NCI-H2107 treated with DMSO at 0.1 percent for 48 hours (cell line): ENCODE measurements around the gene MIPEP.

Experiments
- DNase-seq: peaks from one replicate; lab custom pipeline; 2025; ENCODE audit not compliant: unreplicated experiment; lab: John Stamatoyannopoulos, UW

Gene MIPEP

DNA sequence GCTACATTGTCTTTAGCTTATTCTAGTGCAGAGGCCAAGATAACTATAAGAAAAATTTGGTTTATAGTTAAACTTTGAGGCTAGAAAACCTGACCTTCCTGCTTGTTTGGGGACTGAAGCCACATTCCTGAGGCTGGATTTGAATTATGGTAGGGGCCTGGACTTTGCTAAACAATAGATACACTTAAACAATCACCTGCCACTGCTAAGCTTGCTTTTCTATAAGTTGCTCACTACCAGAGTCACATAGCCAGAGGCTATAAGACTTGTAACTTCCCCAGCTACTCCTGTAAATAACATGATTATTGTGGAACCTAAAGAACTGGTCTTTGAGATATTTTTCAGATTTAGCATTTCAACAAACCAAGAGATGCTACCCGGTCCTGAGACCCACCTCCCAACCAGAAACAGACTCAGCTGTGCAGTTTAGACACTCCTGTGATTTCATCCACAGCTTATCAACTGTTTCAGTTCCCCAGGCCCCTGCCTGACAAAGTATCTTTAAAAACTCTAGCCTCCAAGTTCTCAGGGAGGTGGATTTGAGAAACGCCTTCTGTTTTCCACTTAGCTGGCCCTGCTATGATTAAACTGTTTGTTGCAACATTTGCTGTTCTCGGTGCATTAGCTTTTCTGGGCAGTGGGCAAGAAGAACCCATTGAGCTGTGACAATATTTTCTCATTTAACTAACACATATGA lies 77.7 kb downstream of the MIPEP start:
- DNase-seq: no peak

DNA sequence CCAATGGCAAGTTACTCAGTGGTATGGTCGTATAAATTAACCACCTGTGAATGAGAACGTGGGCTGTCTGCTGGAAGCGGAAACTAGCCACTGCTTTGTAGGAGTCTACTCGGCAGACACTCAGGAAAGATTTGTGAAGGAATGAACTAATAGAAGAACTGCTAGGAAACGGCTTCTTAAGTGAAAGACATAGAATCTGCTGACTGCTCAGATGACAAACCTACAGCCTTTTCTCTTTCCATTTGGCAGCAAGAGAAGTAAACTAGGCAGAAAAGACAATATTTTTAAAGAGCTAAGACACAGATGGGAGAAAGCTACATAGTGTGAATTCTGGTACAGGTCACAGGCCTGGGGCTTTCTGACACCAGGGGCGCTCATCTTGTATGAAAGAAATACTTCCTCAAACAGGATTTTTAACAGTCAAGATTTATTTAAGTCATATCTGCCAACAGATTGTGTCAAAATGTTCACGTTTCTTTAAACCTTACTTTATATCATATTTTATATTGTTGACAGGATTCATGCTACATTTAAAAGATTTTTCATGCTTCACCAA lies 78.4 kb downstream of the MIPEP start:
- no peak for DNase-seq

DNA sequence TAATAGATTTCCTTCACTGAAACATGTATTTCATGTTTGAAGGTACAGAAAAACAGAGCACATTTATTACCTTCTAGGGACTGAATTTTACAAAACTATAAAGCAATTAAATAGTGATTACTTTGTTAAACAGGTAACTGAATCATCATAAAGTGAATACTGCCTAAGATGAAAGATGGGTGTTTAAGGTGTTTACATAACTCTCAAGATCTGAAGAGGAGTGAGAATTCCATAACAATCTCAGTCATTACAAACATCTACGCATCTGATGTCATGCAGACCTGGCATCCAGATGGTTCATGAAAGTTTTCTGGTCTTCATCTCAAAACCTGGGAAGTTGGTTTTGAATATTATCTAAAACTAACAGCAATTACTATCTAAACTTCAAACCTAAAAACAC lies 80.4 kb downstream of the MIPEP start:
- DNase-seq: no peak

DNA sequence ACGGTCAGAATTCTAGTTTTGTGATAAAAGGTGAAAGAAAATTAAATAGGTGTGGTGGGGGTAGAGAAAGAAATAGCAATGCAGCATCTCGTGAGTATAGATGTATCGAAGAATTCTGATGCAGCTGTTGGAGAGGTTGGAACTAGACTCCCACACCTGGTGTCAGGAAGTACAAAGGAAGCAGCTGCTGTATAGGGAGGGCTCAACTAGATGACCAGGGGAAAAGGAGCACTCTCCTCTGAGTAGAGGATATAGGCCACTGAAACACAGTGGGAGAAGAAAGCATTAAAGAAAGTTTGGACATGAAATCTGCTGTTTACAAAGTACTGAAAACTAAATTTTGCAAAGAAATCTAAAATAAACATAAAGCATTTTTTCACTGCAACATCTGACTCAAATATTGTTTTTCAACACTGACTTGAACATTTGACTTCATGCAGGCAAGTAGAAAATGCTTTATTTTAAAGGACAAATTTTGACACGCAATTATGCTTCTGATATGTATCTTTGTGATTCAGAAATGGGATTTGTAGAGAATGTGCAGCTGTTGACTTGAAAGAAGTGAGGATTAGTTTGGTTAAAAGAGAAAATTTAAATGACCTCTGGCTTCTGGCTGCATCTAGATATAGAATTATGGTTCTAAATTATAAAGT lies 82.2 kb downstream of the MIPEP start:
- no peak for DNase-seq

DNA sequence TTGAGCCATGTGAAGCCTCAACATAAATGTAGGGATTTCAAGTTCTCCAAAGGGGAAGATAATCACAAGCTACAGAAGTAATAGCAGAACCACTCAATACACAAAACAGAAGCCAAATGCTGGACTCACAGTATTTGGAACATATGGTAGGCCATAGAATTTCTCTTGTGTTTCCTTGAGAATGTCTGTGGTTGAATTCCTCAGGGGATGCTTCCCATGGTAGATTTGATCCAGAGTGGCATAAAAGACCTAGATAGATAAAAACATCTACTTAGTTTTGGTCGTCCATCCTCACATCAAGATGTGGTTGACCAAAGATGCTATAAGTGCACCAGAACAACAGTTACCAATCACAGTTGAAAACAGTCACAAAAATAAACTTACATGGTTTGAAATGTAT lies 83.4 kb downstream of the MIPEP start:
- DNase-seq: no peak

DNA sequence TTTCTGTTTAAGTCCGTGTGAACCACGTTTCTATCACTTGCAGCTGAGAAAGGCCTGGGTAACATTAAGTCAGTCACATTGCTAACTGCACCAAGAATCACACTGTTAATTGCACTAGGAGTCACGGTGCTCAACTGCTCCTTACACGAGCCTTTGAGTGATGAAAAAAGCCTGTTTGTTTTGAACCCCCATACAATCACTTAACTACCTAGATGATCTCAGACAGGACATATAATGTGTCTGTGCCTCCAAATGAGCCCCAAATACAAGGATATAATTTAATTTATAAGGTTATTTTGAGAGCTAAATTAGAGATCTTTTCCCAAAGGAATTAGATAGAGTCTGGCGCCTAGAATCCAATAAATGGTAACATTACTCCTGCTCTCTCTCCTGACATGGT lies 84.1 kb downstream of the MIPEP start:
- DNase-seq: no peak

DNA sequence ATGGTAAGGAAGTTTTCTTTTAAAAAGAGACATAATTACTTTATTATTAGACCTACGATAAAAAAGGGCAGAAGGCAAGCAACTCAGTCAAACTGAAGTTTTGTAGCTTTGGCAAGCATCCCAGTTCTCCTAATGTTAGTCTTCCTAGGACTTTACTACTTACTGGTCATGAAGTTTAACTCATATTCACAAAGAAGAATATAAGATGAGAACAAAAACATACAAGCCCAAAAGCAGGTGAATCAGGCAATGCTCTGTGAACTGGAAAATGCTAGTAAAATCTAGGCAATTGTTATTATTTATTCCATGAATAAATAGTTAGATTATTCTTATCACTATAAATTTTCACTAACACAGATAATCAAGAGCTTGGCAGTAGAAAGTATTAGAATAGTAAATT lies 85.0 kb downstream of the MIPEP start:
- DNase-seq: no peak

DNA sequence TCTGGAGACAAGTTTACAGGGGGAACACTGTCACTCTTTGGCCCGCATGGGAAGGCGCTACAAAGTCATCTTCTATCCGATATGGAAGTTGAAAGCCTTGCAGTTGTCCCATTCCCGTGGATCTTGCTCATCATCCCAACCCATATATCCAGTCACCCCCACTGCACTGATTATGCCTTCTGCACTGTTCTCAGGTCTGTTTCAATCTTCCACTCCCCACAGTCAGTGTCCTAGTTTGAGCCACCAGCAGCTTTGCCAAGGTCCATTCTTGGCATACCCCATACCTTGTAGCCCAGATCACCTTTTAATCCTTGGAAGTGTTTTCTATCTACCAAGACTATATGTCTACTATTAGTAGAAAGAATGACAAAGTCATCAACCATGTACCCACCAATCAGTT lies 88.1 kb downstream of the MIPEP start:
- DNase-seq: no peak

DNA sequence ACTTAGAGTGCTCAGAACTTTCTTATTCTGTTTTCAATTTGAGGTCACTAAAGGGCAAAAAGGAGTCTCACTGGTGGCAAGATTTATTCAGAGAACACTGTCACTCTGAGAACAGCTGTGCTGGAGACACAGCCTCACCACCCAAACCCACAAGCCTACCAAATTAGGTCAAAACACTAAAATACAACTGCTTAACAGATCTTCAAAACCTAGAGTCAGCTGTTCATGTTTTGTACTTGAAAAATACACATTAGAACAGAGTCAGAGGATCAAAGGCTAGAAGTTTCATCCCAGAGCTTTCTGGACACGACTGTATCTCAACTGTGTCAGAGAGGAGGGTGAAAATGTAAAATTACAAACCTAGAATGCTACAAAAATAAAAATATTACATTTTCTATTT lies 89.3 kb downstream of the MIPEP start:
- DNase-seq: no peak

DNA sequence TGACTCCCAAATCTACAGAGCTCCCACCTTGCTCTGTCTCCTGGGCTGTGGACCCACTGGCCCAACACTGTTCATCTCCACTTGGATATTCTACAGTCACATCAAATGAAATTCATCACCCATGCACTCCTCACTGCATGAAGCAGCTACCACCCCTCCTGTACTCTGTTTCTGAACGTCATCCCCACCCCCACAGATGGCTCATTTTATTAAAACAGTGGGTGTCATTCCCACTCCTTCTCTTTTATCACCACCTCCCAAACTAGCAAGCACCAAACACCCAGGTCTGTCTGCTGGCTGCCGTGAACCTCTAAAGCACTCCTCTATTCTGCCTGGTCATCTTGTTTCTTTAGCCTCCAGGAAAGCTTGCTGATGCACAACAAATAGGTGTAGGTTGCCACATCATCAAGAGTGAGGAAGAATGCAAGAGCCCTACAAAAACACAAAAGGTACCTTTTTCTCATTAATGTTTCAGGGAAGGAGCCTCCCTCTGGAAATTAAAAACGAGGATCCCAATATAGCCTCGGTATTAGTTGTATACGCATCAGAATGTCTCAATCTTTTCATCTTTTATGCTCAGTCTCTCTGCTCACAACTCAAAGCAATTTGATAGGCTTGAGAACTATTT lies 91.8 kb downstream of the MIPEP start:
- DNase-seq: no peak

DNA sequence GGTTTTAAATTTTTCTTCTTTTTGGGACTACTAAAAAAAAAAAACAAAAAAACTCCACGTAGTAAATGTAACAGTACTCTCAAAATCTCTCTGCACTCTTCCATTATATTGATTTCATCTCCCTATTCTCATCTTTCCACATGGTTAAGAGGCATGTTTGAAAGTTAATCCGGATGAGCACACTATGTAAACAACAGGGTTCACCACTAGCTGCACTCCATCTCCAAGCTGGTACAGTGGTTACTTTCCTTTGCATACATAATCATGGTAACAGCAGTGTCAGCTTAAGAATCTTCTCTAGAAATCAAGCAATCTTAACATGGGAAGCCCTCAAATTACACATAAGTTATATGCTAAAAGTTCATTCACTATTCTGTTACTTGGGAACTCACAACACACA lies 92.6 kb downstream of the MIPEP start:
- DNase-seq: peak; percentile 42

DNA sequence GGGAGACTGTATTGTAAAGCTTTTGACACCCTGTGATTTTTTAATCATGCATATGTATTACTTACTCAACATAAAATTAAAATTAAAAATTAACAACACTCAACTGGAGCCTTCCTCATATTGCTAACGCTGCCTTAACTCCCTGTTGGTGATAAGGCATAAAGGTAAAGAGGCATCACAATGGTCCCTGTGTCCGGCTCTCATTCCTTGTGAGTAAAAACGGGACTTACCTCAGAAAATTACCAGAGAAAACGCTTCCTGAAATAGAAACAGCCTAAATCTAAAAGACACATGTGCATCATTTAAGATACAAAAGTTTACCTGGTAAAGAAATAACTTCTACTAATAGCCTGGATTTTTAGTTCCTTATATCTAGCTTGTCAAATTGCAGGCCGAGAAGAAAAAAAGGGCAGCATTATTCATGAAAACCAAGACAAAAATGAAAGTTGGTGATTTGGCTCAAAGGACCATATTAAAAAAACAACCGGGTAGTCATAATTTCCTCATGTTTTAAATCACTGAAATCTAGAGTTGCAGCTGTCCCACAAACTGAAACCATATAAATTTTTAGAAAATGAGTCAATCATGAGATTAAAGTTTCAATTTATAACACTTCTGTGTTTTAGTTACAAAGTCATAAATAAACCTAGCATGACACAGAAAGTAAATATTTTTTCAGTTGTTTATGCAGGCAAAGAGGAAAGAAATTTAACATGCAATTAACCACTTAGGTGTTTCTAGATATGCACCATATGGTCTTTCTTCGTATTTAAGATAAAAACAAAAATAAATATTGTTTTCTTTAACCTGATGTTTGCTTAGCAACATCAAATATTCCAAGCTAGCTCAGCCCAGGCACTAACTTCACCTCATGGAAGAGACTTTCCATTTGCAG lies 94.7 kb downstream of the MIPEP start:
- DNase-seq: no peak

DNA sequence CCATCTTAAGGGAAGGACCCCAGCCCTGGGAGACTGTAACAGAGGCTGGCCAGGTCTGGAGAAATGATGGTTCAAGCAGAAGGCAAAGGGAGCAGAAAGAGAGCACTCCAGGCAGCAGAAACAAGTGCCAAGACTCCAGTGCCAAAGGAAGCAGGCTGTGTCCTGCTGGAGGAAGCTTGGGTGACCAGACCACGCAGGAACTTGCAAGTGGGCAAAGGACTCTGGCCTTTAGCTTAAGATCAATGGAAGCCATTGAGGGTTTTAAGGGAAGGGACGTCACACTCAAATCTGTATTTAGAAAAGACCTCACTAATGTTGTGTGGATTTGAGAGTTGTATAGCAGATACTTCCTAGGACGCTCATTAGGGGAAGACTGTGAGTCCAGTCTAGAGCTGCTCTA lies 95.5 kb downstream of the MIPEP start:
- no peak for DNase-seq

DNA sequence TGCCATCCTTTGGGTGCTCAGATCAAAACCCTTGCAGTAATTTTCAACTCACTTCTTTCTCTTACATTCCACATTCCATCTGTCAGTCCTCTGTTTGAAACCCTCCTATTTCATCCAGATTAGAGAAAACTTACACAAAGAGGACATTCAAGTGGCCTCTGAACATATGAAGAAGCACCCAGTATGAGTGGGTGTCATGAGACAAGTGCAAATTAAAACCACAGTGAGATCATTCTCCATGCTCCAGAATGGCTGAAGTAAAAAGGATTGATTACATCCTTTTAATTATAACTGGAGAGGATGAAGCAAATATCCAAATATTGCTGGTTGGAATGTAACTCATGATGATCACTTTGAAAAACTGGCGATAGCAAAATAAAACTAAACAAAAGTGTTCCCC lies 96.5 kb downstream of the MIPEP start:
- no peak for DNase-seq

DNA sequence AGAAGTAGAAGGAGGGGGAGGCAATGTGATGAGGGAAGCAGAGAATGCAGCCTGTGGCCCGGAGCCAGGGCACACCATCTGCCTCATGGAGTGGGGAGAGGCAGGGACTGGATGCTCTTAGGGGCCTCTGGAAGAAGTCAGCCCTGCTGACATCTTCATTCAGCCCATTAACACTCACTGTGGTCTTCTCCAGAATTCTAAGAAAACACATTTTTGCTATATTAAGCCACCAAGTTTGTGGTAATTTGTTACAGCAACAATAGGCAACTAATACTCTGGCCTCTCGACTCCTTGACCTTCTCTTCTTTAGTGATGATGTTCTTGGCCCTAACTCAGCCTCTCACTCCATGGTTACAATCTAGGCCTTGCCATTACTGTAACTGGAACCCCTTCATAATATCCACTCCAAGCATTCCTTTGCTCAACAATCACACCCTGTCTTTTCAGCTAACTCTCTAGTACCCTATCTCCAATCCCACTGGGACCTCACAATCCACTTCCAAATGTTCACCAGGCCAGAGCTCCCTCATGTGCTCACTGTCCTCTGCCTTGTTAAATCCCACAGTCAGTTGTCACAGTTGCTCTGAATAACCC lies 98.5 kb downstream of the MIPEP start:
- DNase-seq: no peak

DNA sequence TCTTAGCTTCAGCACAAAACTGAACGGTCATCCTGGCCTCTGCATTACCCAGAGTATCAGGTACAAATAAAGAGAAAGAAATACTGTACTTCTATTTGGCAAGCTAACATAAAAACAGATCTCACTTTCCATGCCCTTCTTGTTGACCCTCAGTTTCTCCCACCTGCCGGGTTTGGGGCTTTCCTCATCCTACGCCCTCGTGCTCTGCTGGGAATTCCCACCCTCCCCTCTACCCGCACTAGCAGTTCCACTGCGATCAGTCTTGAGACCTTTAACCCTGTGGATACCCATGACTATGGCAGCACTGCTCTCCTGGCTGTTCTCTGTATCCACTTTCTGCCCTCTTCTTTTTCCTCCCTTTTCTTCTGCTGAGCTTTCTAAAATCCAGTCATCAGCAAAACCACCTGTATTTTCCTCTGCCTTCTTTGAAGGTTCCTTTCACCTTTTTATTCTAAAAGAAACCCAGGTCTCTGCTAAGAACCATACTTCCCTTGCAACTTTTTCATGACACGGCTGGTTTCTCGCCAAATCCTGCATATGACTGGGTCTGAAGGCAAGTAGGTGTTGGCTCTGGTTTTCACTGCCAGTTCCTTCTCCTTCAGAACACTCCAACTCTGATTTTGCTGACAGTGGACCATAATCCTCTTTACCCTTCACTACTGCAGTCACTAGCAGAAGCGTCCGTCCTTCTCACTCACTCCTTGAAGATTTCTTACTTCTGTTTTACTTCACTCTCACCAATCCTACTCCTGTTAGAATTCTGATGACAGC lies 99.4 kb downstream of the MIPEP start:
- no peak for DNase-seq

DNA sequence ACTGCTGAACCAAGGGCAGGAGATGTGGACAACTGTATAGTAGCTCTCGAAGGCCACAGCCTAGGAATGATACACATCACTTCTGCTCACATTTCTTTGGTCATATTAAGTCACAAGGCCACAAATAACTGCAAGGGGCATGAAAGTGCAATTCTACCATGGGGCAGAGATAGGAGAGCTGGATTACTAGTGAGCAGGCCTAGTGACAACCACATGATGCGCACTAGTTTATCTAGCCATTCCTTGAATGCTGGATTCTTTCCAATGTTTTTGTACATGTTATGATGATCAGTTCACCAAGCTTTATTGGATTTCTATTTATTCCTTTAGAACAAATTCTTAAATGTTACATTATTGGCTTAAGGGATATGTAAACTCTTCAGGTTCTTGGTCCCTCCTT lies 100.7 kb downstream of the MIPEP start:
- DNase-seq: no peak

DNA sequence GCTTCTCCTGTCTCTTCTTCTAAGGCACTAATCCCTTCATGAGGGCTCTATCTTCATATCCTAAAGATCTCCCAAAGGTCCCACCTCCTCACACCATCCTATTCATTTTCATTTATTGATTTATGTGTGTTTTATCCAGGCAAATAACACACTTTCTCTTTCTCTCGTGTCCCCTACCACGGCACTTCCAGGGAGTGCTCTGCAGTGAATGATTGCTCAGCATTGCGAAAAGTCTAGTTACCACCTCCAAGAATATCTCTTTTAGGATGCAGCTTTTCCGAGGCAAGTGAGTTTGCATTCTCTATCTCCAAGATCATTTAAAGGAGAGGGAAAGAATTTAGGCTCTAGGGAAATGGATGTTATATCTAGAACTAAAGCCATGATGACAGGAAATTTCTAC lies 101.7 kb downstream of the MIPEP start:
- DNase-seq: no peak

DNA sequence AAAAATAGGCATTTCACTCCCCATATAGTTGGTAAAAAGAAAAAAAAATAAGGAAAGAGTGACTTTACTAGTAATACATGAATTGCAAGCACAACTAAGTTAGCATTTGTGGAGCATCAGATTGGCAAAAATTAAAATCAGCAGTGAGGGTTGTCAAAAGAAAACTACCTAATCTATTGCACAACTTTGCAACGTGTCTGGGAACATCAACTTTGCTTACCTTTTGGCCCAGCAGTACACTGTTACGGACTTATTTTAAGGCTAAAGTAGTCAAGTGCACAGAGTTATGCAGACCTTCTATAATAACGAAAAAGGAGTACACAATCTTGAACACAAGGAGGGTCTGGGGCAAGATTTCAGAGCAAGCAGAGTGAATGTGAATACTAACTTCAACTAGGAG lies 102.6 kb downstream of the MIPEP start:
- no peak for DNase-seq

DNA sequence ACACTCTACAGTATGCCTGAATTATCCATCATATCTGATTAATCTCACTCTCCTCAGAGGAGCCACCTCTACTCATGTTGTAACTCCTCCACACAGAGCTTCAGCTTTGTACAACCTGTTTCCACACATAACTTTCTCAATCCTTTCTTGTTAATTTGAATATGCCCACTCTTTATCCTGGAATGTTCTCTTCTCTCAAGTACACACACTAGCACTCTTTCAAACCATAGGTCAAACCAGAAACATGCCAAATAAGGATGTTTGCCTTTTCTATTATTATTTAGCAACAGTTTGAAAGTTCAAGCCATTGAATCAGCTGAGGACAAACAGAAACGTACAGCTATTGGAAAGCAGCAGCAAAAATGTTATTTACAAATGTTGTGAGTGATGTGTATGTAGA lies 110.3 kb downstream of the MIPEP start:
- DNase-seq: no peak
